ENCODE results near the gene PTPRG. TPM values are rescaled to one million over a fixed set of nuclear protein-coding genes. Genes with fewer than 3 reads are reported as not detected.

PTPRG gene
- total RNA-seq, 1 experiment from 2014 or later: 69.3 TPM

GRCh38 chr3:61559136-61559731 is 2.1 kb upstream of the PTPRG start:
- Histone ChIP-seq H3K23ac (ENCODE audit: insufficient read length, low read depth, low read length) (no peak overlapping the region), H3K27me3 (ENCODE audit: insufficient read depth, low read length) (no peaks in the 10 kb centered on the region), H4K20me1 (ENCODE audit: control insufficient read depth, insufficient read depth, insufficient read length) (no peaks in the 10 kb centered on the region), H3K79me2 (ENCODE audit: insufficient read depth, low read length) (peaks cover 23% of the 10 kb centered on the region; the same call in 1 of the 2 replicates), H2BK15ac (ENCODE audit: low read depth, low read length) (no peak overlapping the region), H3K9ac (ENCODE audit: extremely low read depth, insufficient read length, low read length) (no peak overlapping the region), H4K91ac (ENCODE audit: insufficient read length, low read depth, low read length) (no peak overlapping the region), H2AK5ac (ENCODE audit: insufficient read length, low read length) (no peak overlapping the region), H3T11ph (ENCODE audit: low read length) (no peak overlapping the region), H4K8ac (replicated peaks; ENCODE audit: insufficient read length, low read depth, low read length) (no peak overlapping the region), H3K14ac (ENCODE audit: insufficient read depth, low read length) (no peak overlapping the region), H4K5ac (ENCODE audit: insufficient read length, low read depth, low read length) (no peak overlapping the region), H3K27ac (ENCODE audit: insufficient read length, low read depth, low read length) (peak overlapping the region; percentile 6), H3K9me3 (ENCODE audit: control insufficient read depth, low read depth, low read length) (no peaks in the 10 kb centered on the region), H2BK20ac (ENCODE audit: low read depth, low read length, poor library complexity, severe bottlenecking) (no peak overlapping the region), H2BK12ac (ENCODE audit: insufficient read length, low read depth, low read length) (no peak overlapping the region), H2BK5ac (ENCODE audit: insufficient read length, low read length) (no peak overlapping the region), H3K79me1 (ENCODE audit: insufficient read depth, low read depth, low read length, poor library complexity, severe bottlenecking) (peaks cover 7% of the 10 kb centered on the region), H2BK120ac (ENCODE audit: low read depth, low read length, poor library complexity, severe bottlenecking) (no peak overlapping the region), H2AFZ (ENCODE audit: low read length) (no peak overlapping the region), H3K23me2 (ENCODE audit: insufficient read length, low read depth, low read length, poor library complexity, severe bottlenecking) (peaks cover 28% of the 10 kb centered on the region), H3K4me1 (ENCODE audit: insufficient read depth, low read length) (peaks cover 5% of the 10 kb centered on the region; the same call in 1 of the 2 replicates), H3K56ac (ENCODE audit: insufficient read length, low read depth, low read length) (no peak overlapping the region), H3K4ac (ENCODE audit: low read depth, low read length) (no peak overlapping the region), H3K4me2 (ENCODE audit: insufficient read depth, insufficient read length, low read length) (peak overlapping the region; percentile 93), H3K18ac (ENCODE audit: insufficient read length, low read depth, low read length) (no peak overlapping the region)
- H3K36me3 Mint-ChIP-seq (ENCODE audit: insufficient read depth in 1 of 3, low read depth in 3 of 3): peaks cover 4 to 10% (median 10%) of the 10 kb centered on the region in 3 experiments; a peak in 6 of 7 replicates
- DNase-seq: no peak
- H3K9me3 Mint-ChIP-seq: peaks cover 0 to 9% of the 10 kb centered on the region in 2 experiments; a peak in 2 of 5 replicates
- TF ChIP-seq, protein P1, sequence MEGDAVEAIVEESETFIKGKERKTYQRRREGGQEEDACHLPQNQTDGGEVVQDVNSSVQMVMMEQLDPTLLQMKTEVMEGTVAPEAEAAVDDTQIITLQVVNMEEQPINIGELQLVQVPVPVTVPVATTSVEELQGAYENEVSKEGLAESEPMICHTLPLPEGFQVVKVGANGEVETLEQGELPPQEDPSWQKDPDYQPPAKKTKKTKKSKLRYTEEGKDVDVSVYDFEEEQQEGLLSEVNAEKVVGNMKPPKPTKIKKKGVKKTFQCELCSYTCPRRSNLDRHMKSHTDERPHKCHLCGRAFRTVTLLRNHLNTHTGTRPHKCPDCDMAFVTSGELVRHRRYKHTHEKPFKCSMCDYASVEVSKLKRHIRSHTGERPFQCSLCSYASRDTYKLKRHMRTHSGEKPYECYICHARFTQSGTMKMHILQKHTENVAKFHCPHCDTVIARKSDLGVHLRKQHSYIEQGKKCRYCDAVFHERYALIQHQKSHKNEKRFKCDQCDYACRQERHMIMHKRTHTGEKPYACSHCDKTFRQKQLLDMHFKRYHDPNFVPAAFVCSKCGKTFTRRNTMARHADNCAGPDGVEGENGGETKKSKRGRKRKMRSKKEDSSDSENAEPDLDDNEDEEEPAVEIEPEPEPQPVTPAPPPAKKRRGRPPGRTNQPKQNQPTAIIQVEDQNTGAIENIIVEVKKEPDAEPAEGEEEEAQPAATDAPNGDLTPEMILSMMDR (conservative IDR thresholded peaks at IDR 0.05): peak; percentile 28; the same call in 2 of the 3 replicates
- no CpG with 5 or more reads among the region's 7 CpGs for WGBS (ENCODE audit: extremely low coverage, insufficient read length, low lambda C conversion rate)
- H3K27me3 Mint-ChIP-seq (ENCODE audit: low read depth): no peaks in the 10 kb centered on the region; the same call in 1 of the 2 replicates
- peak overlapping the region in 2 of 3 experiments; percentile 97 to 100; a peak in 3 of 7 replicates for H3K27ac Mint-ChIP-seq
- H3K4me3 Mint-ChIP-seq: peak overlapping the region; percentile 96 to 100
- H3K4me1 Mint-ChIP-seq: peaks cover 12 to 16% of the 10 kb centered on the region in 2 experiments
